GM18517 (cell line): ENCODE measurements around the gene RAPSN.

Source experiments
- ATAC-seq: cut with Tn5 transposase; IDR thresholded peaks from one replicate; pipeline ENCODE4 v1.9.1; 2021; ENCODE audit warnings: mild to moderate bottlenecking, moderate library complexity; ENCODE audit not compliant: unreplicated experiment

Gene RAPSN

GRCh38 chr11:47391711-47392432, 57.1 kb downstream of the RAPSN start:
- no peak for ATAC-seq

GRCh38 chr11:47391077-47391583, 57.8 kb downstream of the RAPSN start:
- ATAC-seq, result no peak

GRCh38 chr11:47390422-47390760, 58.5 kb downstream of the RAPSN start:
- ATAC-seq, result no peak

DNA sequence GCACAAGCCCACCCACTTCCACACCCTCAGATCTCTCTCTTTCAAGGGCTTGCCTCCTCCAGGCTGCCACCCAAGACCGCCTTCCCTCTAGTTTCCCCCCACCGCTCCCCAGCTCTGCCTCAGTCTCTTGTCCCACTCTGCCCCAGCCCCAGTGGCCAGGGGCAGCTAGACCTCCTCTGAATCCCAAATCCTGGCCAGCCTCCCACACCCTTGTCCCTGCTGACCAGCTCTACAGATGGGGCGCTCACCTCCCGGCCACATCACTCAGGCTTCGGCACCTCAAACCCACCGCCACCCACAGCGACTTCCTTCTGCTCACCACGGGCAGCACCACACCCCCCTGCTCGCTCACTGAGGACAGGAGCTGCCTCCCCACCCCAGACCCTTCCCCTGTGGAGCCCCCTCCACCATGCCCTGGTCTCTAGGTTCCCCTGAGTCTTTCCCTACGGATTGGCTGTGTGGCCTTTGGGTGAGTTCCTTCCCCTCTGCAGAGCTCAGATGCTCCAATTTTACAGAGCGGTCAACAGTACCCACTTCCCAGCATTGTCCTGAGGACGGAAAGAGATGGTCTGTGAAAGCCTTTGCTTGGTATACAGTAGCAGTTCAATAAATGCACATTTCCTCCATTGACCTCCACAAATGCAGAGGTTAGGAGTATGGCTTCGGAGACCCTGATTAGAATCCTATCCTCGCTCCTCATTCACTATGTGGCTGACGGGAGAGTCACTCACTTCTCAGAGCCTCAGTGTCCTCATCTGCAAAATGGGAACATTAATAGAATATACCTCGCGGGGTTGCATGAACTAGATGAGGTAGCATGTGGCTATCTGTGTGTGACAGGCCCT, 59.1 kb downstream of the RAPSN start:
- ATAC-seq, result no peak

GRCh38 chr11:47388697-47389576, 60.0 kb downstream of the RAPSN start:
- no peak for ATAC-seq

GRCh38 chr11:47387944-47388696, 60.8 kb downstream of the RAPSN start:
- ATAC-seq, result no peak
